ENCODE data around the gene DDX31.
A peak's percentile ranks its signal among the peaks of the same experiment; 100 is the strongest.

Gene DDX31

GRCh38 chr9:132546148-132547051 is 123.4 kb downstream of the DDX31 start:
- TF ChIP-seq CTCF (conservative IDR thresholded peaks at IDR 0.05; ENCODE audit: low read depth, low read length) = peak; percentile 65
- peak overlapping the region; percentile 36 for H3K4me3 ChIP-seq (ENCODE audit: low read length)
- DNase-seq (ENCODE audit: low read depth) = no peak

GRCh38 chr9:132545578-132545977 is 124.2 kb downstream of the DDX31 start:
- no peak for DNase-seq (ENCODE audit: low read depth)
- TF ChIP-seq CTCF (conservative IDR thresholded peaks at IDR 0.05; ENCODE audit: low read depth, low read length) = no peak
- no peak overlapping the region for H3K4me3 ChIP-seq (ENCODE audit: low read length)

GRCh38 chr9:132543960-132544359 is 125.8 kb downstream of the DDX31 start:
- DNase-seq (ENCODE audit: low read depth) = no peak
- no peak for TF ChIP-seq CTCF (conservative IDR thresholded peaks at IDR 0.05; ENCODE audit: low read depth, low read length)
- H3K4me3 ChIP-seq (ENCODE audit: low read length) = no peak overlapping the region

GRCh38 chr9:132543251-132543650 is 126.5 kb downstream of the DDX31 start:
- H3K4me3 ChIP-seq (ENCODE audit: low read length) = no peak overlapping the region
- no peak for TF ChIP-seq CTCF (conservative IDR thresholded peaks at IDR 0.05; ENCODE audit: low read depth, low read length)
- no peak for DNase-seq (ENCODE audit: low read depth)
